WTC11 (cell line): ENCODE data around the gene CLPX.

Source experiments
- GABPB1 ChIP-seq: sonication (generic); formaldehyde crosslinking; IDR thresholded peaks from 2 replicates; pipeline ENCODE4 v1.8.1; 2023; ENCODE audit warnings: mild to moderate bottlenecking, missing genetic modification reagents
- MAX ChIP-seq: sonication (generic); formaldehyde crosslinking; IDR thresholded peaks from 2 replicates; pipeline ENCODE4 v1.8.0; 2022; ENCODE audit warnings: mild to moderate bottlenecking, missing genetic modification reagents
- TCF7 ChIP-seq: sonication (generic); formaldehyde crosslinking; IDR thresholded peaks from 2 replicates; pipeline ENCODE4 v1.8.0; 2022; ENCODE audit warnings: mild to moderate bottlenecking, low read depth, missing genetic modification reagents, moderate library complexity
- ZNF138 ChIP-seq: sonication (generic); formaldehyde crosslinking; conservative IDR thresholded peaks from 2 replicates; pipeline ENCODE4 v1.8.1; 2022; ENCODE audit warnings: mild to moderate bottlenecking, moderate library complexity, missing genetic modification reagents
- TF ChIP-seq, protein P1 (sequence below): fragments of 200-600 bp; IDR thresholded peaks from 2 replicates; pipeline ENCODE4 v1.8.0; 2022; ENCODE audit warnings: antibody characterized with exemption

DNA sequence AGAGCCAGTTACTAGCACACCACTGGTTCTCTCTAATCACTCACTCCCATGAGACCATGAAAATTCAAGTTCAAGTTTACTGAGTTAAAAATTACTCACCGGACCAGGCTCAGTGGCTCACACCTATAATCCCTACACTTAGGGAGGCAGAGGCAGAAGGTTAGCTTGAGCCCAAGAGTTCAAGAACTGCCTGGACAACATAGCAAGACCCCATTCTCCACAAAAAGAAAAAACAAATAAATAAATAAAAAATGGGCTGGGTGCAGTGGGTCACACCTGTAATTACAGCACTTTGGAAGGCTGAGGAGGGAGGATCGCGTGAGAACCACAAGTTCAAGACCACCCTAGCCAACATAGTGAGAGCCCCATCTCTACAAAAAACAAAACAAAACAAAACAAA, 47.4 kb upstream of the CLPX start:
- TF ChIP-seq MAX (CRISPR knock-in tag) (no peak), TCF7 (no peak), ZNF138 (no peak), GABPB1 (CRISPR knock-in tag) (no peak)
- TF ChIP-seq, protein P1, sequence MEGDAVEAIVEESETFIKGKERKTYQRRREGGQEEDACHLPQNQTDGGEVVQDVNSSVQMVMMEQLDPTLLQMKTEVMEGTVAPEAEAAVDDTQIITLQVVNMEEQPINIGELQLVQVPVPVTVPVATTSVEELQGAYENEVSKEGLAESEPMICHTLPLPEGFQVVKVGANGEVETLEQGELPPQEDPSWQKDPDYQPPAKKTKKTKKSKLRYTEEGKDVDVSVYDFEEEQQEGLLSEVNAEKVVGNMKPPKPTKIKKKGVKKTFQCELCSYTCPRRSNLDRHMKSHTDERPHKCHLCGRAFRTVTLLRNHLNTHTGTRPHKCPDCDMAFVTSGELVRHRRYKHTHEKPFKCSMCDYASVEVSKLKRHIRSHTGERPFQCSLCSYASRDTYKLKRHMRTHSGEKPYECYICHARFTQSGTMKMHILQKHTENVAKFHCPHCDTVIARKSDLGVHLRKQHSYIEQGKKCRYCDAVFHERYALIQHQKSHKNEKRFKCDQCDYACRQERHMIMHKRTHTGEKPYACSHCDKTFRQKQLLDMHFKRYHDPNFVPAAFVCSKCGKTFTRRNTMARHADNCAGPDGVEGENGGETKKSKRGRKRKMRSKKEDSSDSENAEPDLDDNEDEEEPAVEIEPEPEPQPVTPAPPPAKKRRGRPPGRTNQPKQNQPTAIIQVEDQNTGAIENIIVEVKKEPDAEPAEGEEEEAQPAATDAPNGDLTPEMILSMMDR: no peak
